Activated CD4-positive, alpha-beta T cell treated with anti-CD3 and anti-CD28 coated beads for 1 hour (primary cell): Measurements from ENCODE around the gene SLITRK1.

Experiments
- DNase-seq: peaks from one replicate; pipeline ENCODE4 v3.0.0-alpha.2; 2020

SLITRK1 gene

DNA sequence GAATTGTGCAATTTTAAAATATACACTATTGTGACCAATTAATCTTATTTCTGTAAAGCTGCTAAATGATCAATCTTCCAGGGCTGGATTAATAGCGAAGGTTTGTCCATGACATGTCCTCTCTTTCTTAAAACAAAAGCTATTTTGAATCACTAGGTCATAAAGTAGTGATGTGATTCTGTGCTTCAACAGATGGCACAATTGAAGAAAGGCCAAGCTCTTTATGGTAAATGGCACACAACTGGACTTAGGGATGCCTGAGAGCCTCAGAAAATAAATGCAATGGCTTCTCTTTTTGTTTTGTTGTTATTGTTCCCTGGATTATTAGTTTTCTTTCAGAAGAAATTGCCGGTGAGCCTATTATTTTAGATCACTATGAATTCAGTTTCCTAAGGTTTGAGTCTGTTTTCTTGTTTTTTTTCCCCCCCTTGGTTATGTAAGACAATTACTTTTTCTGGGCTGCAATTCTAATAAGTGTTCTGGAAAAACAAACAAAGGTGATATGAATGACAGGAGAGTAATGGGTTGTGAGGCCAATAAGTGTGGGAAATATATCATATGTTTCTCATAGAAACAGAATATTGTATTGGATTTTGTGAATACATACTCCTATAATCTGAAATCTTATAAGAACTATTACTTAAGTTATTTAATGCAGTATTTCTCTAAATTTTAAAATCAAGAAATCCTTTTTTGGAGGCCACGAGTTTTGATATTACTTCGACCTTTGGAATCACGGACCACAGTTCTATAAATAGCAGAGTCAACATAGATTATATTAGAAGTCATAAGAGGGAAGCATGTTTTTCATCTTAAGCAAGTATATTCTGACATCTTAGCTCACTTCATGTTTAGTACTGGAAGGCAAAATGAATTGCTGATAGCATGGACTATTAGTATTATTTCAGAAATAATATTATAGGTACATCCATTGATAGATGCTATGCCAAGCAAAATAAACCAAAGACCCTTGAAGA, 16.8 kb downstream of the SLITRK1 start:
- DNase-seq = no peak

DNA sequence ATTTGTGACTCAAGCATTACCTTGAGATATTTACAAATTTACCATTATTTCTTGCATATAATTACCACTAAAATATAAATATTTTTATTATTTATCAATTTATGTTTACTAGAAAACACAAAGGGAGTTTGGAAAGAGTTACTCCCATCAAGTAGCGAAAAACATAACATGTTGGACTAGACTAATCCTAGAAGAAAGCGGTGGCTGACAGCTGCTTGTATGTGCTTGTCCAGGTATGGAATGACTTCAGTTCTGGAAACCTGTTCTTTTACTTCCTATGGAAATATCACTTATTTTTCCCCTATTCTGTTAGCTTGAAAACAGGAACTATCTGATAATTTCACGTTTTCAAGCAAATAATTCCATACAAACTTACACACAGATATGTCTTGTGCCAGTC, 28.5 kb downstream of the SLITRK1 start:
- no peak for DNase-seq

DNA sequence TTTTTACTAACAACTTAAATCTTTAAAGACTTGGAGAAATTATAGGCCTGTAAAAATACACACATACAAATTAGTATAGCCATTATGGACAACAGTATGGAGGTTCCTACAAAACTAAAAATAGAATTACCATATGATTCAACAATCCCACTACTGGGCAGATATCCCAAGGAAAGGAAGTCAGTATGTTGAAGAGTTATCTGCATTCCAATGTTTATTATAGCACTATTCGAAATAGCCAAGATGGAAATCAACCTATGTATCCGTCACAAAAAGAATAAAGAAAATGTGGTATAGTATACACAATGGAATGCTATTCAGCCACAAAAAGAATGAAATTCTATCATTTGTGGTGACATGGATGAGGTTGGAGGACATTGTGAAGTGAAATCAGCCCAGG, 37.2 kb downstream of the SLITRK1 start:
- no peak for DNase-seq

DNA sequence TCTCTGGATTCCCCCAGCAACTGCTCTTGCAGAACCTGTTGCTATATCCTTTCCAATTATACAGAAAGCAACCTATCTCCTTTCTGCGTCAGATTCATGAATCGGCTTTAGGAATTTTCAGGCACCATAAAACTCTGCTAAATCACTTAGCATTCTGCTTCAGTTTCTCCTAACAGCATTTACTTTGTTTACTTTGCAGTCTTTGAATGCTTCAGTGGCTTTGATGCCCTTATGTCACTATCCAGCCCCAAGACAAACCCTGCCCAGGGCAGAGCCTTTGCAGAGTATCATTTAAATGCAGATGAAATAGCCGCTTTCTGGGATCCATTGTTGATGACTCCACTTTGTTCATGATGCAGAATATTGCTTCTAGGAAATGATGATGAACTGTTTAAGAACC, 43.1 kb downstream of the SLITRK1 start:
- DNase-seq = no peak

DNA sequence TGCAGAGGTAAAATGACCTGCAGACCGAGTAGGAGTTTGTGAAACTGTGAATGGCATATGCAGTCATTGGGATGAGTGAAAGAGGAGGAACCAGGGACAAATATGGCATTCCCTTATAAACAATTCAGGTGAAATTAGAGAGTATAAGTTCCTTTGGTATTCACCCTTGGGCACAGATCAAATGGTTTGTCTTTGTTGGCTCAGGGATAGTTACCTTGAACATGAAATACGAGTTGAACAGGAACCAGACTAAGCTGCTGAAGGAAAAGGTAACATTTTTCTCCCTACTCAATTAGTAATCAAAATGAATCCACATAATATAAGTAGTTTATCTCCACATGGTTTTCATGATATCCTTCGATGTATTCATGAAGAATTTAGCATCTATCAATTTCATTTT, 50.5 kb downstream of the SLITRK1 start:
- no peak for DNase-seq

DNA sequence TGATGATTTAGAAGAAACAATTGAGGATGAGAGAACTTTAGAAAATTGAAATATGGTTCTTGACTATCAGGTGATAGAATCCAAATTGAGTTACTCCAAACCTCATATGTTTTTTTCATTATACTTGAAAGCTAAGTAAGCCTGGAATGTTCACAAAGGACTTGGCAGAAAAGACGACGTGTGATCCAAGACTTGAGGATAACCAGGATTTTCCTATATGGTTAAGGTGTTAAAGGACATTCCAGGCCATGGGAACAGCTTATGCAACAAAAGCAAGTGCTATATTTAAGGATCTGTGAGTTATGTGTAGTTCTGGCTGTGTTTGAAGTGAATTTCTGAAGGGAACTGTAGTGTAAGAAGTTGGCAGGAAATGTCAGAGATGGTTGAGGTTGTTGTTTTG, 52.5 kb downstream of the SLITRK1 start:
- DNase-seq = no peak

DNA sequence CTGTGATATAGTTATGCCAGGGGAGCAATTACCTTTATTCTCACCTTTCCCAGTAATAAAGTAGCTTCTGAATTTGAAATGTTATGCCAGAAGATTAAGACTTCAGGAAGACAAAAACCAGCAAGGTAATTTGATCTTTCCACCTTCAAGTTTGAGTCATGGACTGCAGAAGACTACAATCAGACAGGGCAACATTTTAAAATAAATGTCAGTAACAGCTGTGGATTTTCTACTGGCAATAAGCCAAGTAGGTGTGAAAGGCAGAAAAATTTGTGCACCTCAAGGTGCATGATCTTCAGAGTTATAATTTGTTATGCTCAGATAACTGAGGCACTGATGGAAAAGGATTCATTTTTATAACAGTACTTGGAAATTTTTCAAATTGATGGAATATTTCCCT, 54.9 kb downstream of the SLITRK1 start:
- DNase-seq = no peak
